HEK293 (cell line): ENCODE data around the gene STK38.

ENCODE experiments used
- GFI1B ChIP-seq: fragments of 450-650 bp; formaldehyde crosslinking; IDR thresholded peaks from 2 replicates; pipeline ENCODE4 v1.5.1; 2016; ENCODE audit warnings: missing biosample characterization, missing genetic modification characterization
- KLF8 ChIP-seq: fragments of 450-650 bp; formaldehyde crosslinking; IDR thresholded peaks from 2 replicates; pipeline ENCODE4 v1.5.1; 2016; ENCODE audit warnings: missing biosample characterization, missing genetic modification characterization
- REPIN1 ChIP-seq: fragments of 450-650 bp; formaldehyde crosslinking; IDR thresholded peaks from 2 replicates; pipeline ENCODE4 v1.5.1; 2017; ENCODE audit warnings: missing biosample characterization, missing genetic modification characterization, low read depth
- SCRT2 ChIP-seq: fragments of 450-650 bp; formaldehyde crosslinking; IDR thresholded peaks from 2 replicates; pipeline ENCODE4 v1.5.1; 2016; ENCODE audit warnings: missing biosample characterization, missing genetic modification characterization
- ZBTB21 ChIP-seq: fragments of 450-650 bp; formaldehyde crosslinking; IDR thresholded peaks from 2 replicates; pipeline ENCODE4 v1.5.1; 2017; ENCODE audit warnings: missing biosample characterization, missing genetic modification characterization
- ZEB2 ChIP-seq: fragments of 450-650 bp; formaldehyde crosslinking; IDR thresholded peaks from 2 replicates; pipeline ENCODE4 v1.5.1; 2016; ENCODE audit warnings: missing biosample characterization, missing genetic modification characterization
- ZNF169 ChIP-seq: fragments of 450-650 bp; formaldehyde crosslinking; IDR thresholded peaks from 2 replicates; pipeline ENCODE4 v1.5.1; 2016; ENCODE audit warnings: missing biosample characterization, missing genetic modification characterization
- ZNF202 ChIP-seq: fragments of 450-650 bp; formaldehyde crosslinking; IDR thresholded peaks from 2 replicates; pipeline ENCODE4 v1.5.1; 2016; ENCODE audit warnings: missing biosample characterization, missing genetic modification characterization, borderline replicate concordance
- ZNF311 ChIP-seq: fragments of 450-650 bp; formaldehyde crosslinking; IDR thresholded peaks from 2 replicates; pipeline ENCODE4 v1.5.1; 2017; ENCODE audit warnings: missing biosample characterization, missing genetic modification characterization, borderline replicate concordance
- ZNF366 ChIP-seq: fragments of 450-650 bp; formaldehyde crosslinking; conservative IDR thresholded peaks from 2 replicates; pipeline ENCODE4 v1.5.1; 2016; ENCODE audit warnings: missing biosample characterization, missing genetic modification characterization
- ZNF394 ChIP-seq: fragments of 450-650 bp; formaldehyde crosslinking; IDR thresholded peaks from 2 replicates; pipeline ENCODE4 v1.5.1; 2016; ENCODE audit warnings: missing biosample characterization, missing genetic modification characterization, mild to moderate bottlenecking, moderate library complexity, borderline replicate concordance
- ZNF404 ChIP-seq: fragments of 450-650 bp; formaldehyde crosslinking; IDR thresholded peaks from 2 replicates; pipeline ENCODE4 v1.5.1; 2017; ENCODE audit warnings: missing biosample characterization, missing genetic modification characterization
- ZNF571 ChIP-seq: fragments of 450-650 bp; formaldehyde crosslinking; IDR thresholded peaks from 2 replicates; pipeline ENCODE4 v1.5.0; 2017; ENCODE audit warnings: missing biosample characterization, missing genetic modification characterization
- ZNF624 ChIP-seq: fragments of 450-650 bp; formaldehyde crosslinking; IDR thresholded peaks from 2 replicates; pipeline ENCODE4 v1.5.1; 2017; ENCODE audit warnings: missing biosample characterization, missing genetic modification characterization
- ZNF654 ChIP-seq: fragments of 450-650 bp; formaldehyde crosslinking; IDR thresholded peaks from 2 replicates; pipeline ENCODE4 v1.5.1; 2016; ENCODE audit warnings: low read depth, missing biosample characterization, missing genetic modification characterization
- TF ChIP-seq, protein P1 (sequence below): fragments of 450-650 bp; formaldehyde crosslinking; IDR thresholded peaks from 2 replicates; pipeline ENCODE4 v1.5.1; 2016; ENCODE audit warnings: missing biosample characterization, missing genetic modification characterization
- TF ChIP-seq, protein P2 (sequence below): fragments of 450-650 bp; formaldehyde crosslinking; IDR thresholded peaks from 2 replicates; pipeline ENCODE4 v1.5.1; 2016; ENCODE audit warnings: missing biosample characterization, missing genetic modification characterization
- TF ChIP-seq, protein P3 (sequence below): fragments of 450-650 bp; IDR thresholded peaks from 2 replicates; pipeline ENCODE4 v1.5.1; 2018; ENCODE audit warnings: missing biosample characterization, mild to moderate bottlenecking, missing genetic modification characterization
- TF ChIP-seq, protein P4 (sequence below): fragments of 450-650 bp; formaldehyde crosslinking; IDR thresholded peaks from 2 replicates; pipeline ENCODE4 v1.5.1; 2016; ENCODE audit warnings: missing biosample characterization, missing genetic modification characterization, borderline replicate concordance
- TF ChIP-seq, protein P5 (sequence below): fragments of 450-650 bp; formaldehyde crosslinking; IDR thresholded peaks from 2 replicates; pipeline ENCODE4 v1.5.1; 2016; ENCODE audit warnings: missing biosample characterization, missing genetic modification characterization, borderline replicate concordance

STK38 gene

DNA sequence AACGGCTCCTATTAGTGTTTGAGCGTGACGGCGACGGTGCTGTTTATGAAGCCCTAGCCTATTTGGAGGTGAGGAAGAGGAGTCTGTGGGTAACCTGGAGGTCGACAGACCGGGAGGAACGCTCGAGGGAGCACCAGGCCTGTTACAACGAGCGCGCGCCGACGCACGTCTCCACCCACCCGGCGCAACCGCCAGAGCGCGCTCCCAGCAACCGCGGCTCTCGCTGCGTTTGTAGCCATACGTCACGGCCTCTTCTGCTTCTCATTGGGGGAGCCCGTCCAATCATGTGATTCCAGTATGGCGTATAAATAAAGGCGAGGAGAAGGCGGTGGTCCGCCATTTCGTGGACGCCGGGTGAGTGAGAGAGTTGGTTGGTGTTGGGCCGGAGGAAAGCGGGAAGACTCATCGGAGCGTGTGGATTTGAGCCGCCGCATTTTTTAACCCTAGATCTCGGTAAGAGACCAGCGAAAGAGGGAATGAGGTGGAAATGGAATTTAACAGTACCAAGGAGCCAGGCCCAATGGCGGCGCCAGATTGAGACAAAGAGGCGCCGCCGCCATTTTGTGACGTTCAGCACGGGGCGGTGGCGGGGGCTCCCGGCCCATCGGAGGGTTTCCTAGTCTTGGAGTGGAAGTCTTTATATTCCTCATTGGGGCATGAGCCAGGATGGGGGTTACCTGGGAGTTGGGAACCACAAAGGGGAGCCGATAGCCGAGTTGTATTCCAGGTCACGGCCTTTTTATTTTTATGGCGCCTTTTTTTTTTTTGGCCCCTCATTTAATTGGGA is 46.9 kb upstream of the STK38 start, which contains the start of gene SRSF3 (continued):
- peak; percentile 52 for TF ChIP-seq SCRT2 (tag by site-specific recombination)
- TF ChIP-seq KLF8 (tag by site-specific recombination) = peak; percentile 85
- TF ChIP-seq, protein P1, sequence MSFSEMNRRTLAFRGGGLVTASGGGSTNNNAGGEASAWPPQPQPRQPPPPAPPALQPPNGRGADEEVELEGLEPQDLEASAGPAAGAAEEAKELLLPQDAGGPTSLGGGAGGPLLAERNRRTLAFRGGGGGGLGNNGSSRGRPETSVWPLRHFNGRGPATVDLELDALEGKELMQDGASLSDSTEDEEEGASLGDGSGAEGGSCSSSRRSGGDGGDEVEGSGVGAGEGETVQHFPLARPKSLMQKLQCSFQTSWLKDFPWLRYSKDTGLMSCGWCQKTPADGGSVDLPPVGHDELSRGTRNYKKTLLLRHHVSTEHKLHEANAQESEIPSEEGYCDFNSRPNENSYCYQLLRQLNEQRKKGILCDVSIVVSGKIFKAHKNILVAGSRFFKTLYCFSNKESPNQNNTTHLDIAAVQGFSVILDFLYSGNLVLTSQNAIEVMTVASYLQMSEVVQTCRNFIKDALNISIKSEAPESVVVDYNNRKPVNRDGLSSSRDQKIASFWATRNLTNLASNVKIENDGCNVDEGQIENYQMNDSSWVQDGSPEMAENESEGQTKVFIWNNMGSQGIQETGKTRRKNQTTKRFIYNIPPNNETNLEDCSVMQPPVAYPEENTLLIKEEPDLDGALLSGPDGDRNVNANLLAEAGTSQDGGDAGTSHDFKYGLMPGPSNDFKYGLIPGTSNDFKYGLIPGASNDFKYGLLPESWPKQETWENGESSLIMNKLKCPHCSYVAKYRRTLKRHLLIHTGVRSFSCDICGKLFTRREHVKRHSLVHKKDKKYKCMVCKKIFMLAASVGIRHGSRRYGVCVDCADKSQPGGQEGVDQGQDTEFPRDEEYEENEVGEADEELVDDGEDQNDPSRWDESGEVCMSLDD (tag by site-specific recombination) = peak; percentile 16
- TF ChIP-seq, protein P2, sequence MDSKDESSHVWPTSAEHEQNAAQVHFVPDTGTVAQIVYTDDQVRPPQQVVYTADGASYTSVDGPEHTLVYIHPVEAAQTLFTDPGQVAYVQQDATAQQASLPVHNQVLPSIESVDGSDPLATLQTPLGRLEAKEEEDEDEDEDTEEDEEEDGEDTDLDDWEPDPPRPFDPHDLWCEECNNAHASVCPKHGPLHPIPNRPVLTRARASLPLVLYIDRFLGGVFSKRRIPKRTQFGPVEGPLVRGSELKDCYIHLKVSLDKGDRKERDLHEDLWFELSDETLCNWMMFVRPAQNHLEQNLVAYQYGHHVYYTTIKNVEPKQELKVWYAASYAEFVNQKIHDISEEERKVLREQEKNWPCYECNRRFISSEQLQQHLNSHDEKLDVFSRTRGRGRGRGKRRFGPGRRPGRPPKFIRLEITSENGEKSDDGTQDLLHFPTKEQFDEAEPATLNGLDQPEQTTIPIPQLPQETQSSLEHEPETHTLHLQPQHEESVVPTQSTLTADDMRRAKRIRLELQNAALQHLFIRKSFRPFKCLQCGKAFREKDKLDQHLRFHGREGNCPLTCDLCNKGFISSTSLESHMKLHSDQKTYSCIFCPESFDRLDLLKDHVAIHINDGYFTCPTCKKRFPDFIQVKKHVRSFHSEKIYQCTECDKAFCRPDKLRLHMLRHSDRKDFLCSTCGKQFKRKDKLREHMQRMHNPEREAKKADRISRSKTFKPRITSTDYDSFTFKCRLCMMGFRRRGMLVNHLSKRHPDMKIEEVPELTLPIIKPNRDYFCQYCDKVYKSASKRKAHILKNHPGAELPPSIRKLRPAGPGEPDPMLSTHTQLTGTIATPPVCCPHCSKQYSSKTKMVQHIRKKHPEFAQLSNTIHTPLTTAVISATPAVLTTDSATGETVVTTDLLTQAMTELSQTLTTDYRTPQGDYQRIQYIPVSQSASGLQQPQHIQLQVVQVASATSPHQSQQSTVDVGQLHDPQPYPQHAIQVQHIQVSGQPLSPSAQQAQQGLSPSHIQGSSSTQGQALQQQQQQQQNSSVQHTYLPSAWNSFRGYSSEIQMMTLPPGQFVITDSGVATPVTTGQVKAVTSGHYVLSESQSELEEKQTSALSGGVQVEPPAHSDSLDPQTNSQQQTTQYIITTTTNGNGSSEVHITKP (tag by site-specific recombination) = no peak; the same call in 1 of the 2 replicates
- TF ChIP-seq ZNF654 (tag by site-specific recombination) = peak; percentile 10; the same call in 1 of the 2 replicates
- peak; percentile 77 for TF ChIP-seq GFI1B (tag by site-specific recombination)
- TF ChIP-seq, protein P3, sequence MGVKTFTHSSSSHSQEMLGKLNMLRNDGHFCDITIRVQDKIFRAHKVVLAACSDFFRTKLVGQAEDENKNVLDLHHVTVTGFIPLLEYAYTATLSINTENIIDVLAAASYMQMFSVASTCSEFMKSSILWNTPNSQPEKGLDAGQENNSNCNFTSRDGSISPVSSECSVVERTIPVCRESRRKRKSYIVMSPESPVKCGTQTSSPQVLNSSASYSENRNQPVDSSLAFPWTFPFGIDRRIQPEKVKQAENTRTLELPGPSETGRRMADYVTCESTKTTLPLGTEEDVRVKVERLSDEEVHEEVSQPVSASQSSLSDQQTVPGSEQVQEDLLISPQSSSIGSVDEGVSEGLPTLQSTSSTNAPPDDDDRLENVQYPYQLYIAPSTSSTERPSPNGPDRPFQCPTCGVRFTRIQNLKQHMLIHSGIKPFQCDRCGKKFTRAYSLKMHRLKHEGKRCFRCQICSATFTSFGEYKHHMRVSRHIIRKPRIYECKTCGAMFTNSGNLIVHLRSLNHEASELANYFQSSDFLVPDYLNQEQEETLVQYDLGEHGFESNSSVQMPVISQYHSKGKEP (tag by site-specific recombination) = 0 out of 2 replicates have a peak, but pooled peaks have one; percentile 27
- peak; percentile 45; the same call in 1 of the 2 replicates for TF ChIP-seq ZNF624
- TF ChIP-seq ZEB2 (tag by site-specific recombination) = peak; percentile 81
- TF ChIP-seq, protein P4, sequence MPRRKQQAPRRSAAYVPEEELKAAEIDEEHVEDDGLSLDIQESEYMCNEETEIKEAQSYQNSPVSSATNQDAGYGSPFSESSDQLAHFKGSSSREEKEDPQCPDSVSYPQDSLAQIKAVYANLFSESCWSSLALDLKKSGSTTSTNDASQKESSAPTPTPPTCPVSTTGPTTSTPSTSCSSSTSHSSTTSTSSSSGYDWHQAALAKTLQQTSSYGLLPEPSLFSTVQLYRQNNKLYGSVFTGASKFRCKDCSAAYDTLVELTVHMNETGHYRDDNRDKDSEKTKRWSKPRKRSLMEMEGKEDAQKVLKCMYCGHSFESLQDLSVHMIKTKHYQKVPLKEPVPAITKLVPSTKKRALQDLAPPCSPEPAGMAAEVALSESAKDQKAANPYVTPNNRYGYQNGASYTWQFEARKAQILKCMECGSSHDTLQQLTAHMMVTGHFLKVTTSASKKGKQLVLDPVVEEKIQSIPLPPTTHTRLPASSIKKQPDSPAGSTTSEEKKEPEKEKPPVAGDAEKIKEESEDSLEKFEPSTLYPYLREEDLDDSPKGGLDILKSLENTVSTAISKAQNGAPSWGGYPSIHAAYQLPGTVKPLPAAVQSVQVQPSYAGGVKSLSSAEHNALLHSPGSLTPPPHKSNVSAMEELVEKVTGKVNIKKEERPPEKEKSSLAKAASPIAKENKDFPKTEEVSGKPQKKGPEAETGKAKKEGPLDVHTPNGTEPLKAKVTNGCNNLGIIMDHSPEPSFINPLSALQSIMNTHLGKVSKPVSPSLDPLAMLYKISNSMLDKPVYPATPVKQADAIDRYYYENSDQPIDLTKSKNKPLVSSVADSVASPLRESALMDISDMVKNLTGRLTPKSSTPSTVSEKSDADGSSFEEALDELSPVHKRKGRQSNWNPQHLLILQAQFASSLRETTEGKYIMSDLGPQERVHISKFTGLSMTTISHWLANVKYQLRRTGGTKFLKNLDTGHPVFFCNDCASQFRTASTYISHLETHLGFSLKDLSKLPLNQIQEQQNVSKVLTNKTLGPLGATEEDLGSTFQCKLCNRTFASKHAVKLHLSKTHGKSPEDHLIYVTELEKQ (tag by site-specific recombination) = peak; percentile 49; the same call in 1 of the 2 replicates
- TF ChIP-seq ZNF169 (tag by site-specific recombination) = no peak
- peak; percentile 34; the same call in 1 of the 2 replicates for TF ChIP-seq REPIN1
- TF ChIP-seq ZNF394 (tag by site-specific recombination) = peak; percentile 84
- TF ChIP-seq ZNF404 (tag by site-specific recombination) = no peak
- TF ChIP-seq, protein P5, sequence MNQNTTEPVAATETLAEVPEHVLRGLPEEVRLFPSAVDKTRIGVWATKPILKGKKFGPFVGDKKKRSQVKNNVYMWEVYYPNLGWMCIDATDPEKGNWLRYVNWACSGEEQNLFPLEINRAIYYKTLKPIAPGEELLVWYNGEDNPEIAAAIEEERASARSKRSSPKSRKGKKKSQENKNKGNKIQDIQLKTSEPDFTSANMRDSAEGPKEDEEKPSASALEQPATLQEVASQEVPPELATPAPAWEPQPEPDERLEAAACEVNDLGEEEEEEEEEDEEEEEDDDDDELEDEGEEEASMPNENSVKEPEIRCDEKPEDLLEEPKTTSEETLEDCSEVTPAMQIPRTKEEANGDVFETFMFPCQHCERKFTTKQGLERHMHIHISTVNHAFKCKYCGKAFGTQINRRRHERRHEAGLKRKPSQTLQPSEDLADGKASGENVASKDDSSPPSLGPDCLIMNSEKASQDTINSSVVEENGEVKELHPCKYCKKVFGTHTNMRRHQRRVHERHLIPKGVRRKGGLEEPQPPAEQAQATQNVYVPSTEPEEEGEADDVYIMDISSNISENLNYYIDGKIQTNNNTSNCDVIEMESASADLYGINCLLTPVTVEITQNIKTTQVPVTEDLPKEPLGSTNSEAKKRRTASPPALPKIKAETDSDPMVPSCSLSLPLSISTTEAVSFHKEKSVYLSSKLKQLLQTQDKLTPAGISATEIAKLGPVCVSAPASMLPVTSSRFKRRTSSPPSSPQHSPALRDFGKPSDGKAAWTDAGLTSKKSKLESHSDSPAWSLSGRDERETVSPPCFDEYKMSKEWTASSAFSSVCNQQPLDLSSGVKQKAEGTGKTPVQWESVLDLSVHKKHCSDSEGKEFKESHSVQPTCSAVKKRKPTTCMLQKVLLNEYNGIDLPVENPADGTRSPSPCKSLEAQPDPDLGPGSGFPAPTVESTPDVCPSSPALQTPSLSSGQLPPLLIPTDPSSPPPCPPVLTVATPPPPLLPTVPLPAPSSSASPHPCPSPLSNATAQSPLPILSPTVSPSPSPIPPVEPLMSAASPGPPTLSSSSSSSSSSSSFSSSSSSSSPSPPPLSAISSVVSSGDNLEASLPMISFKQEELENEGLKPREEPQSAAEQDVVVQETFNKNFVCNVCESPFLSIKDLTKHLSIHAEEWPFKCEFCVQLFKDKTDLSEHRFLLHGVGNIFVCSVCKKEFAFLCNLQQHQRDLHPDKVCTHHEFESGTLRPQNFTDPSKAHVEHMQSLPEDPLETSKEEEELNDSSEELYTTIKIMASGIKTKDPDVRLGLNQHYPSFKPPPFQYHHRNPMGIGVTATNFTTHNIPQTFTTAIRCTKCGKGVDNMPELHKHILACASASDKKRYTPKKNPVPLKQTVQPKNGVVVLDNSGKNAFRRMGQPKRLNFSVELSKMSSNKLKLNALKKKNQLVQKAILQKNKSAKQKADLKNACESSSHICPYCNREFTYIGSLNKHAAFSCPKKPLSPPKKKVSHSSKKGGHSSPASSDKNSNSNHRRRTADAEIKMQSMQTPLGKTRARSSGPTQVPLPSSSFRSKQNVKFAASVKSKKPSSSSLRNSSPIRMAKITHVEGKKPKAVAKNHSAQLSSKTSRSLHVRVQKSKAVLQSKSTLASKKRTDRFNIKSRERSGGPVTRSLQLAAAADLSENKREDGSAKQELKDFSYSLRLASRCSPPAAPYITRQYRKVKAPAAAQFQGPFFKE (tag by site-specific recombination) = no peak
- TF ChIP-seq ZNF571 = no peak
- no peak for TF ChIP-seq ZNF311 (tag by site-specific recombination)
- TF ChIP-seq ZBTB21 (tag by site-specific recombination) = peak; percentile 85
- peak; percentile 86 for TF ChIP-seq ZNF366 (tag by site-specific recombination)
- TF ChIP-seq ZNF202 = no peak
